ENCODE data around the gene HCFC1R1. TPM values are rescaled to one million over a fixed set of nuclear protein-coding genes. Genes with fewer than 3 reads are reported as not detected.
"Not testable (repeated sequence)": the region's sequence is repeated elsewhere in the genome, so short reads cannot be mapped to it uniquely, and the experiment has no call there.

The HCFC1R1 gene
- total RNA-seq: 61.1 TPM
- long read RNA-seq, transcript HCFC1R1-206 (3 exons, 618 nt): minor isoform, 5 of 26 reads
- long read RNA-seq, transcript HCFC1R1-201 (4 exons, 965 nt): major isoform, 11 of 26 reads
- long read RNA-seq, partial matches to known transcripts: 1 of 26 reads
- long read RNA-seq, other reads (novel, unspliced or antisense): 4 of 26 reads

DNA sequence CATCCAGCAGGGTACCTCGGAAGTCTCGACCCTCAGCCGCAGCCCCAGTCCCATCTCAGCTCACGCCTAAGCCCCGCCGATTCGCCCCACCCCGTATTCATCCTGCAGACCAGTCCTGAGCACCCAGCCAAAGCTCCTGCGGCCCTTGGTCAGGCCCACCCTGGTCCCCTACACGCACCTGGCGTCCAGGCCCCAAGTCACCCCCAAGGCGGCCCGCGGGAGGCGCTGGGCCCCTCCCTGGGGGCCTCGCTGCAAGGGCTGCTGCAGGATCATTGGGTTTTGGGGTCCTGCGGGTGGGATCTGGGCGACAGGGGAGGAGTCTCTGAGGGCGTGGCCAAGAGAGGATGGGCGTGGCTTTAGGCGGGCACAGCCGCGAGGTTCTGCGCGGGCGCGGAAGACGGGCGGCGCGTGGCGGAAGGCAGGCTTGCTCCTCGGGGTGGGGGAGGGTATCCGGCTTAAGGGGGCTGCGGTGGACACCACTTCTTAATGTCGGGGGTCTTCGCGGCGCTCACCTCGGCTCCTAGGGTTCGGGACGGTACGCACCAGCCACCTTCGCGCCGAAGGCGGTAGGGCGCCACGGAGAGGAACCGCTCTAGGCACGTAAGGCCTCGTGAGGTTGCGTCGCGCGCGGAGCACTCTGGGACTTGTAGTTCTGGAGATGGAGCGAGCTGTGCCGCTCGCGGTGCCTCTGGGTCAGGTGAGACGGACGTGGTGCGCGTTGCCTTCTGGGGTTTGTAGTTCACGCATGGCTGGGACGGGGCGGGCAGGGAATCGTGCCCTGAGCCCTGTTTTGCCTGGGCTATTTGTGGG is at the start of gene HCFC1R1, which contains the start of gene THOC6:
Gene HCFC1R1 (minus strand): TSS at position 274 of the 810 bp plus-strand sequence. CDS start 1 bp downstream, at position 273.
Gene THOC6 (plus strand): TSS at position 367 of the 810 bp plus-strand sequence. CDS start 292 bp downstream, at position 659.
- intact Hi-C loops (cut with micrococcal nuclease): no loop called here
- ATAC-seq: peak; percentile 67
- DNase-seq: peak; percentile 99

DNA sequence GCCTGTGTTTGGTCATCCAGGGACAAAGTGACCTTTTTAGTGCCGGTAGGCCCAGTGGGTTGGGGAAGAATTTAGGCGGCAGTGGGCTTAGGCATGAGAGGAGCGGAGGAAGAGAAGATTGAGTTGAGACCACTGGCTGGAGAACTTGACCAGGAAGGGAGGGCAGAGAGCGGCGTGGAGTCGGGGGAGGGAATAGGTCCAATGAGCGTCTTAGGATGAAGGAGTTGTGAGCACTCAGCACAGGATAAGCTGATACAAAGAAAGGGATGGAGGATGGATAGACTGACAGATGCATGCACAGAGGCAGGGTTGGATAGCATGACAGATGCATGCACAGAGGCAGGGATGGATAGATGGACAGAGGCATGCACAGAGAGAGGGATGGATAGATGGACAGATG is 49.7 kb upstream of the HCFC1R1 start:
- DNase-seq: no peak
- no peak for ATAC-seq

GRCh38 chr16:3072576-3073263 is 49.0 kb upstream of the HCFC1R1 start:
- DNase-seq: peak; percentile 11
- peak; percentile 24 for ATAC-seq
- intact Hi-C loops (cut with micrococcal nuclease): not testable (repeated sequence)

More for the DNA sequence above, 49.7 kb upstream of the HCFC1R1 start:
- intact Hi-C loops (cut with micrococcal nuclease): no loop called here

DNA sequence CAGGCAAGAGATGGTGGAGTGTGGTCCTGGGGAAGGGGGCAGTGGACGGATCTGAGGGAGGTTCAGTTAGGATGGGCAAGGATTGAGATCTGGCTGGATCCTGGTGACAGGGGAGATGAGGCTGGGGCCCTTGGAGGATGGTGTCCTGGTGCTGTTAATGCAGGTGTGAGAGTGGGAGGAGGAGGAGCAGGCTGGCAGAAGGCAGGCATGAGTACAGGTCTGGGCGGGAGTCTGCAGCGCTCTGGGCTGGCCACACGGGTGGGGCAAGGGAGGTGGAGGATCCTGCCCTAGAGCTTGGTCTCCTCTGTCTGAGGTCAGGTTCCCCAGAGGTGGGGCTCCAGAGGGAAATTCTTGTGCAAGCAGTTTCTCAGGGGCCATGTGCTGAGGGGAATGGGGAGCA is 48.4 kb upstream of the HCFC1R1 start:
- intact Hi-C loops (cut with micrococcal nuclease); ATAC-seq: not testable (repeated sequence)
- peak; percentile 21 for DNase-seq

DNA sequence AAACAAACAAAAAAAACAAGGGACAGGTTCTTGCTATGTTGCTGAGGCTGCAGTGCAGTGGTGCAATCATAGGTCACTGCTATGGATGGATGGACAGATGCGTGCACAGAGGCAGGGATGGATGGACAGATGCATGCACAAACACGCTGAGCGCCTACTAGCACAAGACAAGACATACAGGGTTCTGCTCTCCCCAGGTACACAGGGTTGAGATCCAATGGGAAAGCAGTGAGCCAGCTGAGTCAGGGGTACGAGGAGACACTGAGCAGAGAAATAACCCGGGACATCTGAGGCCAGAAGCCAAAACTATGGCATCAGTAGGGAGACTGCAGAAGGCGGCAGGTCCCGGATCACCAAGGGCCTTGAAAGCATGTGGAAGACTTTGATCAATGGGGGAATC is 47.9 kb upstream of the HCFC1R1 start:
- DNase-seq (no peak), ATAC-seq (no peak)
- intact Hi-C loops (cut with micrococcal nuclease): no loop called here

DNA sequence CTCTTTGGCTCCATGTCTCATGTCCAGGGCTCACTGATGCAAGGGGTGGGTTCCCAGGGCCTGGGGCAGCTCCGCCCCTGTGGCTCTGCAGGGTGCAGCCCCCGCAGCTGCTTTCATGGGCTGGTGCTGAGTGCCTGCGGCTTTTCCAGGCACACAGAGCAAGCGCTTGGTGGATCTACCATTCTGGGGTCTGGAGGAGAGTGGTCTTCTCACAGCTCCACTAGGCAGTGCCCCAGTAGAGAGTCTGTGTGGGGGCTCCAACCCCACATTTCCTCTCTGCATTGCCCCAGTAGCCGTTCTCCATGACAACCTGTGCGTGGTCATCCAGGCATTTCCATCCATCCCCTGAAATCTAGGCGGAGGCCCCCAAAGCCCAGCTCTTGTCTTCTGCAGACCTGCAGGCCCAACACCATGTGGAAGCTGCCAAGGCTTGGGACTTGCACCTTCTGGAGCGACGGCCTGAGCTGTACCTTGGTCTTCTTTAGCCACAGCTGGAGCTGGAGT is 46.9 kb upstream of the HCFC1R1 start:
- ATAC-seq (no peak), DNase-seq (no peak)
- intact Hi-C loops (cut with micrococcal nuclease): no loop called here

- ATAC-seq; intact Hi-C loops (cut with micrococcal nuclease); DNase-seq: not testable (repeated sequence)
Measured at GRCh38 chr16:3069146-3069545, 45.4 kb upstream of the HCFC1R1 start.

DNA sequence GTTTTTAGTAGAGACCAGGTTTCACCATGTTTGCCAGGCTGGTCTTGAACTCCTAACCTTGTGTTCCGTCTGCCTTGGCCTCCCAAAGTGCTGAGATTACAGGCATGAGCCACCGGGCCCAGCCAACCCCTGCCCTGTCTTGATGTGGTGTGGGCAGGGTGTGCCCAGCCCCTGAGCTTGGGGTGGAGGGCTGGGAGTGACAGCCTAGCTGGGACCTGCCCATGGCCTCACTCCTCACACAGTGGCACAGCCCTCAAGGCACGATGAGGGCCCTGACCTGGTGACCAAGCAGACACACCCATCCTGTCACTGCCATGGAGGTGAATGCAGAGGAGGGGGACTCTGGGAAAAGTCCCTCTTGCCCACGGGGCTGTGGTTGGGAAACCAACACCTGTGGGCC is 44.7 kb upstream of the HCFC1R1 start:
- intact Hi-C loops (cut with micrococcal nuclease): no loop called here
- no peak for ATAC-seq

GRCh38 chr16:3066440-3066748 is 42.7 kb upstream of the HCFC1R1 start:
- ATAC-seq (no peak), DNase-seq (no peak)

More for the DNA sequence above, 44.7 kb upstream of the HCFC1R1 start:
- no peak for DNase-seq

GRCh38 chr16:3065742-3066439 is 42.1 kb upstream of the HCFC1R1 start:
- intact Hi-C loops (cut with micrococcal nuclease): no loop called here
- no peak for DNase-seq
- peak; percentile 35 for ATAC-seq

More at GRCh38 chr16:3066440-3066748, 42.7 kb upstream of the HCFC1R1 start:
- intact Hi-C loops (cut with micrococcal nuclease): no loop called here

DNA sequence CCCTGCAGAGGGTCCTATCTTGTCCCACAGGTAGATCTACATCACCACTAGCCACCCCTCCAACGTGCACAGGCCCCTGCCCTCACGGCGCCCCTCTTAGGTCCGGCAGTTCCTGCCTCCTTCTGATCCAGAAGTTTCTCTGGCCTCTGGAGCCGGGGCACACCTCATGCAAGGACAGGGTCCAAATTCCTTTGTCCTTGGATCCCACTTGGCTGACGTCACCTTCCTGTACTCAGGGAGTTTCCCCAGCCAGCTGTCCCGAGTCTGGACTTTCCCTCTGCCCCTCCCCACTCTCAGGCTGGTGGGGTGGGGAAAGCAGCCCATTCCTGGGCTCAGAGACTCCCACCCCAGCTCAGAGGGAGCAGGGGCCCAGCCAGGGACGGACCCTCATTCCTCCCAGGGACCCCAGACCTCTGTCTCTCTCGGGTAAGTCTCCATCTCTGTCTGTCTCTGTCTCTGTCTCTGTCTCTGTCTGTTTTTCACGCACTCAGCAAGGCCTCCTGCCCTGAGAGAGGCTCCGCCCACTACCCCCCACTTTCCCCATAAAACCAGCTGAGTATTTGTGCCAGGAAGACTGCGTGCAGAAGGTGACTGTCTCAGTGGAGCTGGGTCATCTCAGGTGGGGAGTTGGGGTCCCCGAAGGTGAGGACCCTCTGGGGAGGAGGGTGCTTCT is 41.5 kb upstream of the HCFC1R1 start, which contains the start of gene IL32:
Gene IL32 (plus strand): TSS at position 572 of the 673 bp plus-strand sequence. CDS start 172 bp downstream, outside the sequence.
- DNase-seq: peak; percentile 62
- intact Hi-C loops (cut with micrococcal nuclease): no loop called here
- peak; percentile 81 for ATAC-seq

DNA sequence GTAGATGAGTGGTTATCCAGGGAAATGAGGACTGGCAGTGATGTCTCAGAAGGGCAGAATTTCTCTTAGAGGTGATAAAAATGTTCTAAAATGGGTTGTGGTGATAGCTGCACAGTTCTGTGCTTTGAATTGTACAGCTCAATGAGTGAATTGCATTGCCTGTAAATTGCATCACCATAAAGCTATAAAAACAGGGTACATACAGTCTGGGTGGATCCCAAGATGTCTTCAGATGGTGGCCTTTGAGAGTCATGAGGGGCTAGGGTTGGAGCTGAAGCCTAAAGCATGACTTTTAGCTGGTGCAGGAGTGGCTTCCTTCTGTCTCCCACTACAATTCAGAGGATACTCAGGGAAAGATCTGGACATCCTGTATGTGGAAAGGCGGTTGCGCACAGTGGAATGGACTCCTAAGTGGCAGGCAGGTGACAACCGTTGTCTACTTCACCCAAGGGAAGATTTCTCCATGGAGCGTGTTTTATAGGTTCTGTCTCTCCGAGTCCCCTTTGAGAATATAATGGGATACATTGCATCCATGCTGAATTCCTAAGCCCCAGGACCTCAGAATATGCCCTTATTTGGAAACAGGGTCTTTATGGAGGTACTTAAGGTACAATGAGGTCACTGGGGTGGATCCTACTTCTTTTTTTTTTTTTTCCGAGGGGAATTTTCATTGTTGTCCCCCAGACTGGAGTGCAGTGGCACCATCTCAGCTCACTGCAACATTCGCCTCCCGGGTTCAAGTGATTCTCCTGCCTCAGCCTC is 40.1 kb upstream of the HCFC1R1 start:
- intact Hi-C loops (cut with micrococcal nuclease): no loop called here
- no peak for ATAC-seq
- DNase-seq: no peak

- ATAC-seq (no peak), DNase-seq (no peak)
- intact Hi-C loops (cut with micrococcal nuclease): no loop called here
Measured at GRCh38 chr16:3062553-3062952, 38.8 kb upstream of the HCFC1R1 start.

- DNase-seq: no peak
- no peak for ATAC-seq
Measured at GRCh38 chr16:3060339-3061127, 36.8 kb upstream of the HCFC1R1 start.

DNA sequence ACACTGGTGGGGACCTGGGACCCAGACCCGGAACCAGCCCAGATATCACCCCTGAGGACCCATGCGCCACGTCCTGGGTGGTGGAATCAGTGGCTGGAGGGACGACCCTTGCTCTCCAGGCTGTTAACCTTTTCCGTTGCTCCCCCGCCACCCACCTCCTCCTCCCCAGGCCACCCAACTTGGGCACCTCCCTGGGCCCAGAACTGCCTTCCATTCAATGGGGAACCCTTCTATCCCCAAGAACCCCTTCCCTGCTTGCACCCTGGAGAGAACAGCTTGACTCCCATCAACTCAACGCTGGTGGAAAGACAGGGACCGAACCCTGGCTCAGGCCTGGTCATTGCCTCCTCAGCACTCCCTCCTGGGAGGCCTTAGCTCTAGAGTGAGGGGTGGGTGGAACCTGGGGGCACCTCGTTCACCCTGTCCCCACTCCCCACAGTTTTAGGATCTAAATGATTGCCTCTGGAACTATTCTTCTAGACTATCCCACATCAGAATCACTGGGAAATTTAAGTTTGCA is 36.0 kb upstream of the HCFC1R1 start:
- ATAC-seq (no peak), DNase-seq (no peak)
- intact Hi-C loops (cut with micrococcal nuclease): no loop called here

More at GRCh38 chr16:3060339-3061127, 36.8 kb upstream of the HCFC1R1 start:
- intact Hi-C loops (cut with micrococcal nuclease): no loop called here

GRCh38 chr16:3059041-3059722 is 35.4 kb upstream of the HCFC1R1 start:
- peak; percentile 97 for ATAC-seq
- intact Hi-C loops (cut with micrococcal nuclease): no loop called here

More at GRCh38 chr16:3059041-3059722, 35.4 kb upstream of the HCFC1R1 start:
- DNase-seq: peak; percentile 93
